ENCODE measurements around the gene AKAP9.
"Not testable (repeated sequence)": the region's sequence is repeated elsewhere in the genome, so short reads cannot be mapped to it uniquely, and the experiment has no call there.

The AKAP9 gene

DNA sequence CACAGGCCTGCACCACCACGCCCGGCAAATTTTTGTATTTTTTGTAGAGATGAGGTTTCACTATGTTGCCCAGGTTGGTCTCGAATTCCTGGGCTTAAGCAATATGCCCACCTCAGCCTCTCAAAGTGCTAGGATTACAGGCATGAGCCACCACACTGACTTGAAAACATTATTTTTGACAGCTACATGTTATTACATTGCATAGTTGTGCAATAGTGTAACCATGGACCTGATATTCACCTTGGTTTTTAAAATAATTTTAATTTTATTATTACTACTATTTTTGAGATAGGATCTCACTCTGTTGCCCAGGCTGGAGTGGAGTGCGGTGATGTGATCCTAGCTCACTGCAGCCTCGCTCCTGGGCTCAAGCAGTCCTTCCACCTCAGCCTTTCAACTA, 18.4 kb downstream of the AKAP9 start:
- TF ChIP-seq, protein P1, sequence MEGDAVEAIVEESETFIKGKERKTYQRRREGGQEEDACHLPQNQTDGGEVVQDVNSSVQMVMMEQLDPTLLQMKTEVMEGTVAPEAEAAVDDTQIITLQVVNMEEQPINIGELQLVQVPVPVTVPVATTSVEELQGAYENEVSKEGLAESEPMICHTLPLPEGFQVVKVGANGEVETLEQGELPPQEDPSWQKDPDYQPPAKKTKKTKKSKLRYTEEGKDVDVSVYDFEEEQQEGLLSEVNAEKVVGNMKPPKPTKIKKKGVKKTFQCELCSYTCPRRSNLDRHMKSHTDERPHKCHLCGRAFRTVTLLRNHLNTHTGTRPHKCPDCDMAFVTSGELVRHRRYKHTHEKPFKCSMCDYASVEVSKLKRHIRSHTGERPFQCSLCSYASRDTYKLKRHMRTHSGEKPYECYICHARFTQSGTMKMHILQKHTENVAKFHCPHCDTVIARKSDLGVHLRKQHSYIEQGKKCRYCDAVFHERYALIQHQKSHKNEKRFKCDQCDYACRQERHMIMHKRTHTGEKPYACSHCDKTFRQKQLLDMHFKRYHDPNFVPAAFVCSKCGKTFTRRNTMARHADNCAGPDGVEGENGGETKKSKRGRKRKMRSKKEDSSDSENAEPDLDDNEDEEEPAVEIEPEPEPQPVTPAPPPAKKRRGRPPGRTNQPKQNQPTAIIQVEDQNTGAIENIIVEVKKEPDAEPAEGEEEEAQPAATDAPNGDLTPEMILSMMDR (conservative IDR thresholded peaks at IDR 0.05; ENCODE audit: low read length), result no peak
- no peak for DNase-seq (ENCODE audit: low read depth)
- H3K4me3 ChIP-seq (ENCODE audit: low read length), result no peak overlapping the region

DNA sequence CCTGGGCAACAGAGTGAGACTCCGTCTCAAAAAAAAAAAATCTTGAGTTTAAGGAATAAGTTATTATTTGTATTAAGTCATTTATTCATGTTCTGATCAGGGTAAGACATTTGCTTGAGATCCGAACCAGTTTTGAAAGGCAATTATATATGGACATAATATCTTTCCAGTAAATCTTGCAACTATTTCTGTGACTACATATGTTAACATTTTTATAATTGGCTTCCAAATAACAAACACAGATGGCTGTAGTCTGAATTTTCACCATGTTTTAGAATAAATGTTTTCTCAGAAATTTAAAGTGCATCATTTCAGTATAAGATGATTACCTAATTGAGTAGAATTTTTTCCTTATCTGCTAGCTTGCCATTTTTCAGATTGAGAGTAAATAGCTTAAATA, 21.2 kb downstream of the AKAP9 start:
- TF ChIP-seq, protein P1 (conservative IDR thresholded peaks at IDR 0.05; ENCODE audit: low read length), result no peak
- DNase-seq (ENCODE audit: low read depth), result no peak
- no peak overlapping the region for H3K4me3 ChIP-seq (ENCODE audit: low read length)

DNA sequence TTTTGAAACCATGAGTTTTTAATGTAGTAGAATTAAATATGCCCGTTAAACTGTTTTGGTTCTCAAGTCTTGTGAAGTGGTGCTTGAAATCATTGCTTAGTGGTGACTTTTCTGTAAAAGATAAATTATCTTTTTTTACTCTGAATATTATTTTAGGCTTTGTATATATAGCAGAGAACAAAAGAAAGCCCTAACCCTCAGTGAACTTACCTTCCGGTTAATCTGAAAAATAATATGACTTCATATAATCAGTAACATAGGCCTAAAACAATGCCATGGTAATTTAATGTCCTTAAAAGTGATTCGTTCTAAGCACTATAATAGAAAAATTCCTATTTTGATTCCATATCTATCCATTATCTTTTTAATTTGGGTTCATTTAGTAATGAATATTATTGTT, 21.8 kb downstream of the AKAP9 start:
- no peak for DNase-seq (ENCODE audit: low read depth)
- H3K4me3 ChIP-seq (ENCODE audit: low read length), result no peak overlapping the region
- TF ChIP-seq, protein P1 (conservative IDR thresholded peaks at IDR 0.05; ENCODE audit: low read length), result no peak

DNA sequence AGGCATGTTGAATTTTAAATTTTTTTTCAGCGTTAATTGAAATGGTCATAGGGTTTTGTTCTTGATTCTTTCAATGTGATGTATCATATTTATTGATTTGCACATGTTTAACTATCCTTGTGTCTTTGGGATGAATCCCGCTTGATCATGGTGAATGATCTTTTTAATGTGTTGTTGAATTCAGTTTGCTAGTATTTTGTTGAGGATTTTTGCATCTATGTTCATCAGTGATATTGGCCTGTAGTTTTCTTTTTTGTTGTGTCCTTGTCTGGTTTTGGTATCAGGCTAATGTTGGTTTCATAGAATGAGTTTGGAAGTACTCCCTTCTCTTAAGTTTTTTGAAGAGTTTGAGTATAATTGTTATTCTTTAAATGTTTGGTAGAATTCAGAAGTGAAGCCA, 26.9 kb downstream of the AKAP9 start:
- not testable (repeated sequence) for H3K4me3 ChIP-seq (ENCODE audit: low read length); DNase-seq (ENCODE audit: low read depth)

DNA sequence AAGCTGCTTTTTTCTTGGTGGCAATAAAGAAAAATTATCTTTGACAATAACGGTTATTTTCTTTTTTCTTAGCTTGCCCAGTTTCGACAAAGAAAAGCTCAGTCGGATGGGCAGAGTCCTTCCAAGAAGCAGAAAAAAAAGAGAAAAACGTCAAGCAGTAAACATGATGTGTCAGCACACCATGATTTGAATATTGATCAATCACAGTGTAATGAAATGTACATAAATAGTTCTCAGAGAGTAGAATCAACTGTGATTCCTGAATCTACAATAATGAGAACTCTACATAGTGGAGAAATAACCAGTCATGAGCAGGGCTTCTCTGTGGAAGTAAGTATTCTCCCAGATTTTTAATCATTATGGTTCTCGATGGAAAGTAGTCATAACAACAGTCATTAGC, 33.0 kb downstream of the AKAP9 start:
- no peak overlapping the region for H3K4me3 ChIP-seq (ENCODE audit: low read length)
- TF ChIP-seq, protein P1 (conservative IDR thresholded peaks at IDR 0.05; ENCODE audit: low read length), result no peak
- no peak for DNase-seq (ENCODE audit: low read depth)

DNA sequence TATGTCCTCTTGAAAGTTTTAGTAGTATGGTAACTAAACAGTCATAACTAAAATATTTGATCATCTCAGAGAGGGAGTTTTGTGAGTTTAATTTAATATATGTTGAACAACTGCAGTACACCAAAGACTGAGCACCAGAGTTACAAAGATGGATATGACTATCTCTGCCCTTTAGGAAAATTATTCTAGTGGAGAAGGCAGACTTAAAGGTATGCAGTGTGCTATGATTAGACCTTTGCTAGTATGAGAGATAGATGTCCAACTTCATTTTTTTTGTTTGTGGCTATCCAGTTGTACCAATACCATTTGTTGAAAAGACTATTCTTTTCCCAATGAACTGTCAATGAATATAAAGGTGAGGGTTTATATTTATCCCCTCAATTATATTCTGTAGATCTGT, 33.4 kb downstream of the AKAP9 start:
- TF ChIP-seq, protein P1 (conservative IDR thresholded peaks at IDR 0.05; ENCODE audit: low read length), result no peak
- DNase-seq (ENCODE audit: low read depth), result no peak
- H3K4me3 ChIP-seq (ENCODE audit: low read length), result no peak overlapping the region

DNA sequence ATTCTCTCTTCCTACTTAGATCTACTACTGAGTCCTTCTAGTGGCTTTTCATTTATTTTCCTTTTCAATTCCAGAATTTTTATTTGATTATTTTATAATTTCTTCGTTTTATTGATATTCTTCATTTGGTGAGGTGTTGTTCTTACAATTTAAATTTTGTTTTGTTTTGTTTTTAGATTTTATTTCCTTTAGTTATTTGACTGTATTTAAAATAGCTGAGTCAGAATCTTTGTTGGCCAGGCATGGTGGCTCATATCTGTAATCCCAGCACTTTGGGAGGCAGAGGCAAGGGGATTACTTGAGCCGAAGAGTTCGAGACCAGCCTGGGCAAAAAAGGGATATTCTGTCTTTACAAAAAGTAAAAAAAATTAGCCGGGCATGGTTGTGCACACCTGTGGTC, 36.1 kb downstream of the AKAP9 start:
- H3K4me3 ChIP-seq (ENCODE audit: low read length), result no peak overlapping the region
- DNase-seq (ENCODE audit: low read depth), result no peak
- TF ChIP-seq, protein P1 (conservative IDR thresholded peaks at IDR 0.05; ENCODE audit: low read length), result no peak

DNA sequence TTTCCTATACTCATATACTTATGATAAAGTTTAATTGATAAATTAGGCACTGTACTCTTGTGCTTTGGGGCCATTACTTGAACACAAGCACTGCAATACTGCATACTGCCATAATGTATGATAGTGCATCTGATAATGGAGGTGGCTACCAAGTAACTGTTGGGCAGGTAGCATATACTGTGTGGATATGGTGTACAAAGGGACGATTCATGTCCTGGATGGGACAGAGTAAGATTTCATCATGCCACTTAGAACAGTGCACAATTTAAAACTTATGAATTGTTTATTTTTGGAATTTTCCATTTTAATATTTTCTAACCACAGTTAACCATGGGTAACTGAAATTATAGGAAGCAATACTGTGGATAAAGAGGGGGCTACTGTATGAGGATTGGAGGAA, 38.9 kb downstream of the AKAP9 start:
- no peak overlapping the region for H3K4me3 ChIP-seq (ENCODE audit: low read length)
- DNase-seq (ENCODE audit: low read depth), result no peak
- TF ChIP-seq, protein P1 (conservative IDR thresholded peaks at IDR 0.05; ENCODE audit: low read length), result no peak

DNA sequence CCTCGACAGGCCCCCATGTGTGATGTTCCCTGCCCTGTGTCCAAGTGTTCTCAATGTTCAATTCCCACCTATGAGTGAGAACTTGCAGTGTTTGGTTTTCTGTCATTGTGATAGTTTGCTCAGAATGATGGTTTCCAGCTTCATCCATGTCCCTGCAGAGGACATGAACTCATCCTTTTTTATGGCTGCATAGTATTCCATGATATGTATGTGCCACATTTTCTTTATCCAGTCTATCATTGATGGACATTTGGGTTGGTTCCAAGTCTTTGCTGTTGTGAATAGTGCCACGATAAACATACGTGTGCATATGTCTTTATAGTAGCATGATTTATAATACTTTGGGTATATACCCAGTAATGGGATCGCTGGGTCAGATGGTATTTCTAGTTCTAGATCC, 41.7 kb downstream of the AKAP9 start:
- not testable (repeated sequence) for H3K4me3 ChIP-seq (ENCODE audit: low read length); DNase-seq (ENCODE audit: low read depth)

Data from AG10803 (cell line).